Lung (tissue), 12 donors: ENCODE results near the gene FZD2. TPM values are rescaled to one million over a fixed set of nuclear protein-coding genes. Genes with fewer than 3 reads are reported as not detected.
"Not testable (repeated sequence)": the region's sequence is repeated elsewhere in the genome, so short reads cannot be mapped to it uniquely, and the experiment has no call there.

Source experiments
- ATAC-seq: fragments of 200-7000 bp; cut with Tn5 transposase; one replicate; pipeline ENCODE4 v1.9.1; 2020; ENCODE audit warnings: moderate number of reproducible peaks; ENCODE audit not compliant: insufficient read depth, low FRiP score
- DNase-seq, 3 donors: peaks; one replicate each; pipeline ENCODE4 v3.0.0-alpha.2; 2013 to 2017
- H3K27ac ChIP-seq, 2 donors: one replicate each; pipeline ENCODE4 v1.5.1; 2013; ENCODE audit warnings: mild to moderate bottlenecking in 2 of 2, moderate library complexity in 2 of 2, control low read depth in 1 of 2, inconsistent platforms in 1 of 2, low read depth in 1 of 2, low read length in 1 of 2
- H3K27me3 ChIP-seq, 3 donors: one replicate each; pipeline ENCODE4 v1.5.1; 2013; ENCODE audit warnings: low read length in 2 of 3; ENCODE audit not compliant: control insufficient read depth in 3 of 3, insufficient read depth in 3 of 3
- H3K36me3 ChIP-seq, 4 donors: one replicate each; pipeline ENCODE4 v1.5.1; 2013; ENCODE audit warnings: low read length in 4 of 4, mild to moderate bottlenecking in 1 of 4, moderate library complexity in 1 of 4; ENCODE audit not compliant: control insufficient read depth in 4 of 4, insufficient read depth in 4 of 4
- H3K4me1 ChIP-seq, 5 donors: one replicate each; pipeline ENCODE4 v1.5.1; 2013; ENCODE audit warnings: low read length in 5 of 5, mild to moderate bottlenecking in 2 of 5, moderate library complexity in 1 of 5; ENCODE audit not compliant: control insufficient read depth in 5 of 5, insufficient read depth in 5 of 5
- H3K4me3 ChIP-seq: one replicate; pipeline ENCODE4 v1.5.1; 2013; ENCODE audit warnings: mild to moderate bottlenecking, control low read depth, moderate library complexity
- H3K9ac ChIP-seq, 2 donors: one replicate each; pipeline ENCODE4 v1.5.1; 2013; ENCODE audit warnings: low read length in 2 of 2, control low read depth in 1 of 2; ENCODE audit not compliant: insufficient read depth in 1 of 2
- H3K9me3 ChIP-seq, 4 donors: one replicate each; pipeline ENCODE4 v1.5.1; 2013; ENCODE audit warnings: low read length in 3 of 4, mild to moderate bottlenecking in 1 of 4, moderate library complexity in 1 of 4; ENCODE audit not compliant: control insufficient read depth in 4 of 4, insufficient read depth in 3 of 4
- CTCF ChIP-seq: IDR thresholded peaks from 2 replicates; pipeline ENCODE4 v1.5.1; 2012; ENCODE audit warnings: mild to moderate bottlenecking; ENCODE audit errors: control extremely low read depth, extremely low read depth
- WGBS, 2 donors: extraction: QIAGEN DNeasy Blood & Tissue Kit; methylation state at CpG; one replicate each; pipeline ENCODE4 v1.1.7; 2013; 5-methylcytosine and 5-hydroxymethylcytosine counted together
- polyA plus RNA-seq, 2 donors: library from polyadenylated mRNA; stranded (reverse); fragments of 200-250 nt; gene quantifications; one replicate each; pipeline ENCODE4 v1.2.1, GENCODE V29; 2013
- total RNA-seq, 2 donors: library from RNA; depleted of rRNA in 1 of 2; stranded (reverse); fragments of >200 nt in 1 of 2; gene quantifications; one replicate each; pipeline ENCODE4 v1.2.1, GENCODE V29; 2014 to 2021
- donor health status: control.
- donor health status: control.
- donor health status: Bipolar disorder and iron deficiency.
- donor health status: healthy.
- donor health status: DM: yes; HTN: yes; CAD: no.

Gene FZD2
- total and polyA plus RNA-seq, 4 donors, result 3.8 to 14.1 (median 6.9) TPM

- DNase-seq (no peak), ATAC-seq (no peak)
- TF ChIP-seq CTCF, result no peak
- 40 to 45% methylated on average over 3 of the region's 3 CpGs for WGBS, 2 donors
- no peak overlapping the region for H3K27ac ChIP-seq
- no peaks in the 10 kb centered on the region for H3K27me3 ChIP-seq
- no peak overlapping the region for H3K4me3 ChIP-seq
- peaks cover 0 to 4% (median 0%) of the 10 kb centered on the region in 4 donors for H3K36me3 ChIP-seq
- H3K9me3 ChIP-seq, result peaks cover 0 to 8% (median 4%) of the 10 kb centered on the region in 4 donors
- H3K4me1 ChIP-seq, result peaks cover 0 to 36% (median 2%) of the 10 kb centered on the region in 5 donors
- H3K9ac ChIP-seq, result no peak overlapping the region
Observed at GRCh38 chr17:44561237-44561623, 3.9 kb downstream of the FZD2 start.

- no peaks in the 10 kb centered on the region for H3K27me3 ChIP-seq
- H3K4me1 ChIP-seq, result peaks cover 0 to 23% (median 0%) of the 10 kb centered on the region in 5 donors
- 70 to 75% methylated on average over 7 of the region's 7 CpGs for WGBS, 2 donors
Observed at GRCh38 chr17:44564429-44564828, 7.1 kb downstream of the FZD2 start.

GRCh38 chr17:44565866-44566443, 8.7 kb downstream of the FZD2 start:
- 87 to 88% methylated on average over 14 of the region's 14 CpGs for WGBS, 2 donors
- no peak for TF ChIP-seq CTCF
- Histone ChIP-seq H3K9me3 (peaks cover 0 to 8% (median 4%) of the 10 kb centered on the region in 4 donors), H3K27ac (no peak overlapping the region), H3K4me1 (peaks cover 0 to 11% (median 0%) of the 10 kb centered on the region in 5 donors), H3K27me3 (no peaks in the 10 kb centered on the region), H3K36me3 (no peaks in the 10 kb centered on the region), H3K9ac (no peak overlapping the region), H3K4me3 (no peak overlapping the region)
- no peak for DNase-seq
- ATAC-seq, result no peak

More at GRCh38 chr17:44564429-44564828, 7.1 kb downstream of the FZD2 start:
- Histone ChIP-seq H3K27ac (no peak overlapping the region), H3K36me3 (no peaks in the 10 kb centered on the region), H3K9me3 (peaks cover 0 to 8% (median 4%) of the 10 kb centered on the region in 4 donors), H3K9ac (no peak overlapping the region), H3K4me3 (no peak overlapping the region)
- DNase-seq (no peak), ATAC-seq (no peak)
- no peak for TF ChIP-seq CTCF

- not testable (repeated sequence) for DNase-seq, H3K27ac ChIP-seq, ATAC-seq, H3K9ac ChIP-seq, H3K27me3 ChIP-seq, H3K4me3 ChIP-seq, H3K4me1 ChIP-seq, H3K36me3 ChIP-seq, H3K9me3 ChIP-seq
- 85 to 90% methylated on average over 19 to 23 of the region's 23 CpGs for WGBS, 2 donors
Observed at GRCh38 chr17:44568311-44568944, 11.1 kb downstream of the FZD2 start.
